ENCODE measurements around the gene IL21R.
"Not testable (repeated sequence)": the region's sequence is repeated elsewhere in the genome, so short reads cannot be mapped to it uniquely, and the experiment has no call there.

IL21R gene

DNA sequence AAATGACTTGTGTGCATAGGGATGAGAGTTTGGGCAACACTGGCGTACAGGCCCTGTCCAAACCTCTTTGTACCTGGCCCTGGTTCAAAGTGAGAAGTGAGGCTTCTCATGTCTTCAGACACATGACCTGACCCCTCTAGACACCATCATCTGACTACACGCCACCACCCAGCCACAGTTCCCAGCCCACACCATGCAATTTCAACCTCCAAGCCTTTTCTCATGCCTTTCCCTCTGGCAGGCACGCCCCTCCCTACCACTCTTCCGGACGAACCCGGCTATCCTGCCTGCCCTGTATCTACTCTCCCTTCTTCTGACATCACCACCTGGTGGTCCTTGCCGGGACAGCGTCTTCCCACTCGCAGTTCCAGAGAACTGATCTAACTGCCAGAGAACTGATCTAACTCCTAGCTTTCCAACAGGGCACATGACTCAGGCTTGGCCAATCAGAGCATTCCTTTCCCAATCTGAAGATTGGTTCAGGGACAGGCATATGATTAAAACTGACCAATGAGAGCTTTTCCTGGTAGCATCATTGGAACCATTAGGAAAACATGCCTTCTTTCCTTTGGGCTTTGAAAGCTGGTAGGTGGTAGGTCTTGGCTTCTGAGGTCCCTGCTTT, 27.1 kb upstream of the IL21R start:
- peak; percentile 91 for DNase-seq (ENCODE audit: low read depth)

DNA sequence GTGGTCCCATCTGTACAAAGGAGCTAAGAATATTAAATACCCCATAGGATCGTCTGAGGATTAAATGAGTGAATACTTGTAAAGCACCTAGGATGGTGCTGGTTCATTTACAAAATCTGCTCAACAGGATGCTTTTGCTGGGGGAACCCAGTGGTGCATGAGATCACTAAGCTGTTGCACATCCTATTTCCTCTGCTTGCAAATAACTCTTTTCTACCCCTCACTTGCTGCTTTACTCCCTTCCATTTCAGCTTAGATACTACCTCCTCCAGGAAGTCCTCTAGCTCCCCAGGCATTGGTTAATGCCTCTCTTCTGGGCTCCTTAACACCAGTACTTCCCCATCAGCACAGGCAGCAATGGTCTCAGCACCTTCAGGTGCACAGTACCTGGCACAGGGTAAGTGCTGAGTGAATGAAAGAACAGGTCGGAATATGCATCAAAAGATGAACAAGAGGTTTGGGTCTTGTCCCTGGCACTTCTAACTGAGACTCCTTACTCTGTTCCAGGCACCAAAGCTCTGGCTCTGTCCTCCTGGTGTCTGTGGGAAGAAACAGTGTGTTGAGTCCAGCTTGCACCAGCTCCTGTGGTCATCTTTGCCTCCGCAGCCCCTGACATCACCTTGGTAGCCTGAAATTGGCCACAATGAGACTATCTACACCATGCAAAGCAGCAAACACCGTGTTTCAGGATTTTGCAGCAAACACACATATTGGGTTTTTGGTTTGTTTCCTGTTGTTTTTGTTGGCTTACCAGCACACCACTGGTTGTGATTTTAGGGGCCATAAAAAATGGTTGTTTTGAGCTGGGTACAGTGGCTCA, 24.1 kb upstream of the IL21R start:
- no peak for DNase-seq (ENCODE audit: low read depth)

DNA sequence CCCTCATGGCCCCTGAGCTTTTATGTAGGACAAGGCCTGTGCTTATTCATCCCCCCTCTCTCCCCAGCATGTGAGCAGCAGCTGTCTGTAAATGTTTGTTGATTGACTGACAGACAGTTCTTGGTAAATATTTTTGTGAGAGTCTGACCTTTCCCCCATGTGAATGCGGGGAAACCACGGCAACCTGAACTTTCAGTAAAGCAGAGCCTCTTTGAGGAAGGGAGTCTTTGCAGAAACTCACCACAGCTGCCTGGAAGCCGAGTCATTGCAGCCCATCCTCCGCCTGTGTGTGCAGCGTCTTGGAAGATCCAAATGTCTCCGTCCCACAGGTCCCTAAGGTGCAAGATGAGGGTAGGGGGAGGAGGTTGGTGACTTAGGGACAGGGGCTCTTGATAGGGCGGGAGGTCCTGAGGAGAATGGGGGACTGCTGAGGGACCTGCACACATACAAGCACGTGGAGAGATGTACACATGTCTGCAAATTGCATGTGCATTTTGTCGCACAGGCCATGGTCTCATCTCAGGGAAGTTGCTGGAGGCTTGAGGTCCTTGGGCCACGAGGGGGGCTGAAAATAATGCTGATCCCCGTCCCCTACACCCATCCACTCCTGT, 23.0 kb upstream of the IL21R start:
- peak; percentile 45 for DNase-seq (ENCODE audit: low read depth)

DNA sequence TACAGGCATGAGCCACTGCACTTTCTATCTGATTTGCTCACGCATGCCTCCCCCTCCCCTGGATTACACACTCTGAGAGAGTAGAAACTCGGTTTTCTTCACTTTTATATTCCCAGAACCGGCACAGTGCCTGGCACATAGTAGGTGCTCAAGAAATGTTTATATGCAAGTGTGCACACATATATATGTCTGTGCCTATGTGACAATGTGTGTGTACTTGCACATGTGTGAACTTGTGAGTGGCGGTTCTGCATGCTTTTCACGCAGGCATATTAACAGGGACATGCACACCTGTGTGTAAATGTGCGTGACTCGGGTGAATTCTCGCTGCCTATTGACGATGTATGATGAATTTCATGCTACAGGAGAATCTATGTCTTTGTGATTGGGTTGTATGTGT, 22.1 kb upstream of the IL21R start:
- DNase-seq (ENCODE audit: low read depth) = no peak

DNA sequence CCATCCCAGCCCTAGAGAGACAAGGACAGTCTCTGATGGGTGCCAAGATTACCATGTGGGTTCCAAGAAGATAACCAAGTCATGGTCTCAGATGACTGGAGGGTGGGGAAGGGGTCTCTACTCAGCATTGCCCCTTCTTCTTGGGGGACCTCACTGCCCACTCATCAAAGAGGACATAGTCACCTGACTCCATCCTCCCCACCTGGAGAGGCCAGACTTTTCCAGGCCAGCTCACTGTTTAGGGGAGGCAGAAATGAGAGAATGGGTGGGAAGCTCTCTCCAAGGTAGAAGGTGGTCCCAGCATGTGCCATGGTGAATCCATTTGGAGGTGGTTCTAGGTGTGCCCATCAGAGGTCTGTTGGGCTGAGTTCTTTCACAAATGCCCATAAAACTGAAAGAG, 20.7 kb upstream of the IL21R start:
- no peak for DNase-seq (ENCODE audit: low read depth)

DNA sequence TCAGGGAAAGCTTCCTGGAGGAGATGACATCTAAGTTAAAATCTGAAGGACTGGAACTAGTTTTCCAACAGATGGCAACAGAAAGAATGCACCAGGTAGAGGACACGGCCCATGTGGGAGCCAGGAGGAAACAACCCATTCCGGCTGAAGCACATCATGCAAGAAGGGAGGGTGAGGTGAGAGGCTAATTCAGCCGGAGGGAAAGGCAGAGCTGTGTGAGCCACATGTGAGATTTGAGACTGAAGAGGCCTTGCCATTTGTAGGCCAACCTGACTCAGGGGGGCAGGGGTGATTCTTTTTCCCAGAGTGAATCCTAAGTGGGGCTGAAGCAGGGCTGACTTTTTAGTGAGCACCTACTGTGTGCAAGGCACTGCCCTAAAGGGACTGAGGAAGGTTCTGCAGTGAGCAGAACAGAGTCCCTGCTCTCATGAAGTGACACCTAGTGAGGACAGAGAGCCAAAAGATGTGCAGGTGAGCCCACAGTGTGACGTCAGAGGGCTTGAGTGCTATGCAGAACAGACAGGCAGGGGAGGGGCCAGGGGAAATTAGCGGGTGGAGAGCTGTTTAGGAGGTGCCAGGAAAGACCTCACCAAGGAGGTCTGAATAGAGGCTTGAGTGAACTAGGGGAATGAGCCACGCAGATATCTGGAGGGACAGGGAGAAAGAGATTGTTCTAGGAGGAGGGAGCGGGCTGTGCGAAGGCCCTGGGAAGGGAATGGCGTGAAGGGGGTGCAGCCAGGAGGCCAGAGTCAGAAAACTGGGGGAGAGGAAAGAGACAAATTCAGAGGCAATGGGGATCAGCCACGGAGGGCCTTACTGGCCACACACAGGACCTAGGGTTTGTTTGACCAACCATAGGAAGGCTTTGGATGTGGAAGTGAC, 19.8 kb upstream of the IL21R start:
- DNase-seq (ENCODE audit: low read depth) = no peak

DNA sequence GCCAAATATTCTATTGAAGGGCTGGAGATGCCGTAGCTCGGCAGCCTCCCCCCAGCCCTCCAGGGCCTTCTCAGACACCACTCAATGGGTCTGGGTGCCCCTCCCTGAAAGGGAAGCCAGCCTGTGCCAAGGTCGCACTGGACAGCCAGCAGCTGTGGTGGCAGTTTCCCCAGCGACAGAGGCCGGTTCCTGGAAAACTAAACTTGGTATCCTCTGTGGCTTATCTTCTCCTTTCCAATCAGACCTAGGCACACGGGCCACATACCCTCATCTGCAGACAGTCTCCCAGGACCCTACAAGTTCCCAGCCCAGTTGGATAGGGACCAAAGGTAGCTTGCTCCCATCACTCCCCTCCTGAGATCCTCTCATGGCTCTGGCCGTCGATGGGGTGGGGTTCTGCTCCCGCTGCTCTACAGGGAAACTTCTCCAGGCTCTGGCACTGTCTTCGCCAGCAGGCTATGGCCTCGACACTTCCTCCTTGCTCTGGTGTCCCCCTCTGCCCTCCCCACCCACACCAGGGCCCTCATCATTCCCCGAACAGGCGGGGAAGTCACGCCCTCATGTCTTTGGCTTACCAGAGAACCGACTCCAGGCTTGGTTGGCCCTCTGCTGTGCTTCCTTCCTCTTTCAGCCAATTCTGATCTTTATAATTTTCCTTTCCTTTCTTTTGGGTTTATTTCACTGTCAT, 18.3 kb upstream of the IL21R start:
- no peak for DNase-seq (ENCODE audit: low read depth)

DNA sequence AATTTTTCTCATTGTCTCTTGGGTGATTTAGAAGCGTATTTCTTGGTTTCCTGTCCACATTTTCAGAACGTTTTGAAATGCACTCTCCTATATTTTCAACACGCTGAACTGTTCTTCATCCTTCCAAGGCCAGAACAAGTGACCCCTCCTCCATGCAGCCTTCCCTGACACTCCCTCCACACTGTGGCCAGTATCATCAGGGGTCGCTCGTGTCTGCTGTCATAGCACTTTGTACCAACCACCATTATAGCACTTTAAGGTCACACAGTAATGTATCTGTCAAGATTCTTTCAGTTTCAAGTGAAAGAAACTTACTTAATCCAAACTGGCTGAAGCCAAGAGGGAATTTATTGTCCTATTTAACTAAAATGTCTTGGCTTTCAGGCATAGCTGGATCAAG, 17.5 kb upstream of the IL21R start:
- DNase-seq (ENCODE audit: low read depth) = no peak

DNA sequence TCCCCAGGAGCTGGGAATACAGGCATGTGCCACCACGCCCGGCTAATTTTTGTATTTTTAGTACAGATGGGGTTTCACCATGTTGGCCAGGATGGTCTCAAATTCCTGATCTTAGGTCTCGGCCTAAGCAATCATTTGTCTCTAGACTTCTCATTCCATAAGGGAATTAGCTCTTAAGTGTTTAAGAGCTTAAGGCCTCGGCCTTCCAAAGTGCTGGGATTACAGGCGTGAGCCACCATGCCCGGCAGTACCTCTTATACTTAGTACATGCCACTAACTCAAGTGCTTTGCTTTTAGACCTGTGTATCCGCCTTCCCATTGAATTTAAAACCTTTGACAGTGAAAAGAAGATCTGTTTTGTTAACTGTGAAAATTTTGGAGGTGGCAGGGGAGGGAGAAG, 16.6 kb upstream of the IL21R start:
- no peak for DNase-seq (ENCODE audit: low read depth)

DNA sequence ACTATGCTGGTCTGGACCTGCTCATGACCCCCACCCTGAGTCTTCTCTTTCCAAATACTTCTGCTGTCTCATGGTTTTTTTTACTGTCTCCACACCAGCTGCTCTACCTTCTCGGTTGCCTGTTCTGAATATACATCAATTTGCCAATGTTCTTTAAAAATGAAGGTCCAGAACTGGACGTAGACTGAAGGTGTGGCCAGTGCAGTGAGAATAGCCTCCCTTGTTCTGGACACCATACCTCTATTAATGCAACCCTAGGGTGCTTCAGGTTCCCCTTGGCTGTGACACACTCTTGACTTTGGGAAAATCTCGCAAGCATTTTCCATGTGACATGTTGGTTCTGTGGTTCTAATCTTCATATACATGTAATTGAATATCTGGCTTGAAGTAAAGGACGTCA, 15.3 kb upstream of the IL21R start:
- no peak for DNase-seq (ENCODE audit: low read depth)

DNA sequence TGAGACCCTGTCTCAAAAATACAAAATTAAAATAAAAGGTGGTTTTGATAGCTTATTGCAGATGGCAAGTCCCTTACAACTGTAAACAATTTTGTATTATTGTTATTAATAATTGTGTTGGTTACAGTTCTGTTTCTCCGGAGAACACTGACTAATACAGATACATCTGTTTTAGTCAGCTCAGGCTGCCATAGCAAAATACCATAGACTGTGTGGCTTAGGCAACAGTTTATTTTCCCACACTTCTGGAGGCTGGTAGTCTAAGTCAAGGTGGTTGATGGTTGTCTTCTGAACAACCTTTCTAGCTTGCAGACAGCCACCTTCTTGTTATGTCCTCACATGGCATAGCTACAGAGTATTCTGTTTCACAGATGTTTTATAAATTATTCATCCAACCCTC, 14.2 kb upstream of the IL21R start:
- peak; percentile 38 for DNase-seq (ENCODE audit: low read depth)

DNA sequence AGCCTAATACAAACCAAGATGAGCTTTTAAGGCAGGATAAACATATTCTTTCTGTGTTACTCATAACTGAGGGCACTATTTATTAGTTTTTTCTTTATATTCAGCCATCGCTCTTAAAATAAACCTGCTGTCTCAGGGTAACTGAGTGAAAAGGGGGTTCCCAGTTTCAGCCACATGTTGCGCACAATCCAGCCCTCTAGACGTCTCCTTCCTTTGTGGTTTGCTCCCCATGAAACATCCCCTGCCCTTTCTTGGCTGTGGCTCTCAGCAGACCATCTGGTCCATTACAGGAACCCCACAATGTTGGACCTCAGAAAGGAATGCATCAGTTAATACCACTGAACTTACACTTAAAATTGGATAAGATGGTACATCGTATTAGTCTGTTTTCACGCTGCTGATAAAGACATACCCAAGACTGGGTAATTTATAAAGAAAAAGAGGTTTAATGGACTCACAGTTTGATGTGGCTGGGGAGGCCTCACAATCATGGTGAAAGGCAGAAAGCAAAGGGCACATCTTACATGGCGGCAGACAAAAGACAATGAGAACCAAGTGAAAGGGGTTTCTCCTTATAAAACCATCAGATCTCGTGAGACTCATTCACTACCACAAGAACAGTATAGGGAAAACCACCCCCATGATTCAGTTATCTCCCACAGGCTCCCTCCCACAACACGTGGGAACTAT, 12.6 kb upstream of the IL21R start:
- DNase-seq (ENCODE audit: low read depth) = peak; percentile 64

DNA sequence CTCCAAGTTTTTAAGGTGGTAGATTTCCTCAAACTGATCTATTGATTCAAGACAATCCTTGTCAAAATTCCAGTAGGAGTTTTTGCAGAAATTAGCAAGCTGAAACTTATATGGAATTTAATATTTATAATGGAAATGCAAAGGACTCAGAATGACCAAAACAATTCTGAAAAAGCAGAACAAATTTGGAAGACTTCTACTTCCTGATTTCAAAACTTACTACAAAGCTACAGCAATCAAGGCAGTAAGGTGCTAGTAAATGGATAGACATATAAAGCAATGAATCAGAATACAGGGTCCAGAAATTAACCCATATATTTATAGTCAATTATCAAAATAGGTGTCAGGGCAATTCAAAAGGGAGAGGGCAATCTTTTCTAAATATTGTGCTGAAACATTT, 11.8 kb upstream of the IL21R start:
- DNase-seq (ENCODE audit: low read depth) = no peak

DNA sequence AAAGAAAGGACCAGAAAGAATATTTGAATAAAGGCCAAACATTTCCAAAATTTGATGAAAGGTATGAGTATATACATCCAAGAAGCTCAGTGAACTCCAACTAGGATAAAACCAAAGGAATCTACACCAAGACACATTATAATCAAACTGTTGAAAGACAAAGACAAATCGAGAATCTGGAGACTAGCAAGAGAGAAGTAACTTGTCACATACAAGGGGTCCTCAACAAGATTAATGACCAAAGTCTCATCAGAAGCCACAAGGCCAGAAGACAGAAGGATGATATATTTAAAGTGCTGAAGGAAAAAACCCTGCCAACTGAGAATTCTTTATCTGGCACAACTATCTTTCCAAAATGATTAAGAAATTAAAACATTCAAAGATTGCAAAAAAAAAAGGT, 9.3 kb upstream of the IL21R start:
- DNase-seq (ENCODE audit: low read depth) = no peak

DNA sequence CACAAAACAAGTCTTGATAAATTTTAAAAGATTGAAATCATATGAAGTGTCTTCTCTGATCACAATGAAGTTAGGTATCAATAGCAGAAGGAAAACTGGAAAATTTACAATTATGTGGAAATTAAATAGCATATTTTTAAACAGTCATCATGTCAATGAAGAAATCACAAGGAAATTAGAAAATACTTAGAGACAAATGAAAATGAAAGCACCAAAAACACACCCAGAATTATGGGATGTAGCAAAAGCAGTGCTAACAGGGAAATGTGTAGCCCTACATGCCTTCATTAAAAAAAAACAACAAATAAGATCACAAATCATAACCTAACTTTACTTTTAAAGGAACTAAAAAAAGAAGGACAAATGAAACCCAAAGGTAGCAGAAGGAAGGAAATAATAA, 7.5 kb upstream of the IL21R start:
- DNase-seq (ENCODE audit: low read depth) = no peak

DNA sequence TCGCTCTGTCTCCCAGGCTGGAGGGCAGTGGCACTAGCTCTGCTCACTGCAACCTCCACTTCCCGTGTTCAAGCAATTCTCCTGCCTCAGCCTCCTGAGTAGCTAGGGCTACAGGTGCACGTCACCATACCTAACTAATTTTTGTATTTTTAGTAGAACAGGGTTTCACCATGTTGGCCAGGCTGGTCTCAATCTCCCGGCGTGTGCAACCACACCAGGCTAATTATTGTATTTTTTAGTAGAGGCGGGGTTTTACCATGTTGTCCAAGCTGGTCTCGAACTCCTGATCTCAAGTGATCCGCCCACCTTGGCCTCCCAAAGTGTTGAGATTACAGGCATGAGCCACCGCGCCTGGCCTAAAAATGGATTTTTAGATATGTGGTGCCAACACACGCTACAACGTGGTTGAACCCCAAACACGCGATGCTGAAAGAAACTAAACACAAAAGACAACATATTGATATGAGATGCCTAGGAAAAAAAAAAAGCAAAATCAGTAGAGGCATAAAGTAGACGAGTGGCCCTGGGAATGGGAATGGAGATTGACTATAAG, 3.6 kb upstream of the IL21R start:
- DNase-seq (ENCODE audit: low read depth) = not testable (repeated sequence)

DNA sequence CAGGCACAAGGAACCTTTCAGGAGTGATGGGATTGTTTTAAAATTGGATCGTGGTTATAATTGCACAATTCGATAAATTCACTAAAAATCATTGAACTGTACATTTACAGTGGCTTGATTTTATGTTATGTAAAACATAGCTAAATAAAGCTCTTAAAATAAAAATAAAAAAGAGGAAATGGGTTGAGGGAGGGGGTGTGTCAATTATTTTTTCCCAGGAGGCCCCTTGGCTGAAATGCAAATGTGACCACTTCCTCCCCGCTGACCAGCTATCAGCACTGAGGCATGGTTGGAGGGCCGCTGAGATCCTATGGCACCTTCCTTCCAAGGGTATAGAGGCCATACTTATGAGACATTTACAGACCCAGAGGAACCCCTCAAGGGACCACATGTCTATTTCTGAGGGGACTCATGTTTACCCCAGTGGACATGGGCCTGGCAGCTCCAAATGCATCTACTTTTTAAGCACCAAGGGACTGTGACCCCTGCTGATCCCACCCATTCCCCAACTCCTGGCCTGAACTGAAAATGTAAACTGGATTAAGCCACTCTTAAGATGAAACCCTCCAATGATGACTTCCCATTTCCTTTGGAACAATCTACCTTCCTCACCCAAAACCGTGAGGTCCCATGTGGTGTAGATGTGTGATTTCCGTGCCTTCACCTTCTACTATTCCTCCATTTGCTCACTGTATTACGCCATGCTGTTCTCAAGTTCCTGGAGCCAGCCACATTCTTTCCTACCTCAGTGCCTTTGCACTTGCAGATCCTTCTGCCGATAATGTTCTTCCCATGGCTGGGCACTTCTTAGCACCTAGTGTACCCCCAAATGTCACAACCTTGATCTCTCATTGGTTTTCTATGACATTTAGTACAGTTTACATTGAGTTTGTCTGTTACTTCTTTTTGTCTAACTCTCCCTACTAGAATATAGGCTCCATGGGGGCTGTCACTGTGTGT, 2.8 kb upstream of the IL21R start:
- no peak for DNase-seq (ENCODE audit: low read depth)

DNA sequence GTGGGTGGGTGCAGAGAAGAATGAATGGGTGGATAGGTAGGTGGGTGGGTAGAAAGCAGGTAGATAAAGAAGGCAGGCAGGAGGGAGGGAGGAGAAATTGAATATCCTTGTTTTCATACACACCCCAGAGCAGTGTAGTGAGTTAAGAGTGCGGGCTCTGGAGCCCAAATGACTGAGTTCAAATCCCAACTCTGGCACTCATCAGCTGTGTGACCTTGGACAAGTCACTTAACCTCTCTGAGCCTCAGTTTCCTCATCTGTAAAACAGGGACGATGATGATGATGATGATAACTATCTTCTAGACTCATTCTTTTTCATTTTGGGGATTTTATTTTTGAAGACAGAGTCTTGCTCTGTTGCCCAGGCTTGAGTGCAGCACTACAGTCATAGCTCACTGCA, 2.0 kb upstream of the IL21R start:
- no peak for DNase-seq (ENCODE audit: low read depth)

DNA sequence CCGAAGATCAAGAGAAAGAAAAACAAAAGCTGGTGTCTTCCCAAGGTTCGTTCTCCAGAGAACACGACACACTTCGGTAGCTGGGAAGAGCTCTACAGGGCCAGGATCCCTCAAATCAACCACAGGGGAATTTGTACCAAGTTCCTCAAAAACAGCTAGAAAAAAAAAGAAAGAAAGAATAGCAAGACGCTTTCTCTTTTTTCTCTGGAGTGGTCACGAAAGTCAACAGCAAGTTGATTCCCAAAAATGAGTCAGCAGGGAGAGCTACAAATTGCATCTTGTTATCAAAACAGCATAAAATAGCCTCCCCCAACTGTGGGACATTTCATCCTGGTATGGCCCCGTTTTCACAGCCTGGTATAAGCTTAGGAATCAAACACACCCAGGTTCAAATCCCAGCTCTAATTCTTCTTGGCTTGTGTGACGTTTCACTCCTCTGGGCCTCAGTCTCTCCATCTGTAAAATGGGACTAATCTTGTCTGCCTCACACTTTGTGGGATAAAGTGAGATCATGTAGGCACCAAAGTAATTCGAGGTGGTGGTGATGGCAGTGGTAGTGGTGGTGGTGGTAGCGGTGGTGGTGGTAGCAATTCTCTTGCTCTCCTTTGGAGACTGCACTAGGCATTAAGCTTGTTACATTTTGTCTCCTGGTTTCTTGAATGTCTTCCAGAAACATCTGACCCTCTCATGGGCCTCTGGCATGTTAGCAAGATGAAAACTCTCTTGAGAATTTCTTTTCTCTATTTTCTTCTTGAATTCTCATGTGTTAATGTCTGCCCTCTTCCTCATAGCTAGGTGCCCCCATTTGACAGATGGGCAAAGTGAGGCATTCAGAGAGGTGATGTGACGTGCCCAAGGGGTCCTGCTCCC, 988 bp upstream of the IL21R start:
- DNase-seq (ENCODE audit: low read depth) = peak; percentile 53
